Stimulated activated naive CD8-positive, alpha-beta T cell treated with anti-CD3 and anti-CD28 coated beads, Interleukin-15, Interleukin-2, amounts not matched to agents 100 ng/mL and 50 ng/mL, for 24 hours (primary cell): Measurements from ENCODE around the gene LYZ.

Source experiments
- H3K27ac Mint-ChIP-seq: one replicate; pipeline ENCODE4 v1.8.0; 2021; ENCODE audit warnings: mild to moderate bottlenecking, mixed read lengths
- H3K27me3 Mint-ChIP-seq: one replicate; pipeline ENCODE4 v1.8.0; 2021; ENCODE audit warnings: mixed read lengths
- H3K36me3 Mint-ChIP-seq: one replicate; pipeline ENCODE4 v1.8.0; 2021; ENCODE audit warnings: low read depth, mixed read lengths
- H3K4me1 Mint-ChIP-seq: one replicate; pipeline ENCODE4 v1.8.0; 2021; ENCODE audit warnings: low read depth, mixed read lengths
- H3K4me3 Mint-ChIP-seq: one replicate; pipeline ENCODE4 v1.8.0; 2021; ENCODE audit warnings: mild to moderate bottlenecking, mixed read lengths
- H3K9me3 Mint-ChIP-seq: one replicate; pipeline ENCODE4 v1.8.0; 2021; ENCODE audit warnings: mixed read lengths

LYZ gene

GRCh38 chr12:69389831-69390230 lies 41.6 kb downstream of the LYZ start:
- no peak overlapping the region for H3K27ac Mint-ChIP-seq
- H3K9me3 Mint-ChIP-seq, result no peaks in the 10 kb centered on the region
- peaks cover 64% of the 10 kb centered on the region for H3K36me3 Mint-ChIP-seq
- H3K4me1 Mint-ChIP-seq, result peaks cover 16% of the 10 kb centered on the region
- H3K27me3 Mint-ChIP-seq, result no peaks in the 10 kb centered on the region
- no peak overlapping the region for H3K4me3 Mint-ChIP-seq

GRCh38 chr12:69392179-69392928 lies 44.2 kb downstream of the LYZ start:
- Mint-ChIP-seq H3K27ac (no peak overlapping the region), H3K27me3 (no peaks in the 10 kb centered on the region), H3K36me3 (peaks cover 77% of the 10 kb centered on the region)

GRCh38 chr12:69396041-69396440 lies 47.9 kb downstream of the LYZ start:
- Mint-ChIP-seq H3K27me3 (no peaks in the 10 kb centered on the region), H3K27ac (no peak overlapping the region), H3K4me1 (peaks cover 16% of the 10 kb centered on the region), H3K36me3 (peaks cover 60% of the 10 kb centered on the region), H3K4me3 (no peak overlapping the region), H3K9me3 (peaks cover 14% of the 10 kb centered on the region)

More at GRCh38 chr12:69392179-69392928, 44.2 kb downstream of the LYZ start:
- no peak overlapping the region for H3K4me3 Mint-ChIP-seq
- H3K4me1 Mint-ChIP-seq, result peaks cover 16% of the 10 kb centered on the region
- H3K9me3 Mint-ChIP-seq, result peaks cover 11% of the 10 kb centered on the region

GRCh38 chr12:69396963-69397362 lies 48.8 kb downstream of the LYZ start:
- Mint-ChIP-seq H3K9me3 (peaks cover 14% of the 10 kb centered on the region), H3K4me3 (no peak overlapping the region), H3K27ac (no peak overlapping the region), H3K4me1 (peaks cover 9% of the 10 kb centered on the region), H3K27me3 (no peaks in the 10 kb centered on the region), H3K36me3 (peaks cover 51% of the 10 kb centered on the region)

- H3K36me3 Mint-ChIP-seq, result peaks cover 42% of the 10 kb centered on the region
- H3K4me3 Mint-ChIP-seq, result no peak overlapping the region
- H3K27me3 Mint-ChIP-seq, result no peaks in the 10 kb centered on the region
- no peaks in the 10 kb centered on the region for H3K4me1 Mint-ChIP-seq
- peaks cover 14% of the 10 kb centered on the region for H3K9me3 Mint-ChIP-seq
- no peak overlapping the region for H3K27ac Mint-ChIP-seq
These were observed 49.8 kb downstream of the LYZ start for GRCh38 chr12:69397978-69398377.

- H3K4me3 Mint-ChIP-seq, result no peak overlapping the region
- H3K9me3 Mint-ChIP-seq, result peaks cover 4% of the 10 kb centered on the region
- no peaks in the 10 kb centered on the region for H3K4me1 Mint-ChIP-seq
- peaks cover 12% of the 10 kb centered on the region for H3K36me3 Mint-ChIP-seq
- H3K27me3 Mint-ChIP-seq, result no peaks in the 10 kb centered on the region
- H3K27ac Mint-ChIP-seq, result no peak overlapping the region
These were observed 53.8 kb downstream of the LYZ start for GRCh38 chr12:69401940-69402339.
